GM12801 (cell line): ENCODE results near the gene AFAP1.

Experiments used
- TF ChIP-seq, protein P1 (sequence below): IDR thresholded peaks from one replicate; pipeline ENCODE4 v1.5.1; 2011; ENCODE audit warnings: control low read depth; ENCODE audit not compliant: insufficient read length; ENCODE audit errors: extremely low read depth

The AFAP1 gene

DNA sequence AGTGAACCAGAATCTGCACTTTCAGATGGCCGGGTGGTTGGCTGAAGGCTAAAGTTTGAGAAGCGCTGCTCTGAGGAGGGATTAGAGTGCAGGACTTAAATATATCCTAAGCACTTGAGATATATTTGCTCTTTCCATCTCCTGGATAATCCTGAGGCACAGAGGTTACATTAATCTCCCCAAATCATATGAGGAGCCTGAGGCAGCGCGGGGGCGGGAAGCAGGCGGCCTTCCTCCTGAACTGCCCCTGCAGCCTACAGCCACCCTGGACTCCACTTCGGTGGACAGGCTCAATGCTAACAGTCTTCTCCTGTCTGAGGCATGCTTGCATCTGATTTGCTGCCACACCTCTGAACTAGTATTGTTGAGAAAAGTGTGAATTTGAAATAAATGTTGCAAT, 72.5 kb downstream of the AFAP1 start:
- TF ChIP-seq, protein P1, sequence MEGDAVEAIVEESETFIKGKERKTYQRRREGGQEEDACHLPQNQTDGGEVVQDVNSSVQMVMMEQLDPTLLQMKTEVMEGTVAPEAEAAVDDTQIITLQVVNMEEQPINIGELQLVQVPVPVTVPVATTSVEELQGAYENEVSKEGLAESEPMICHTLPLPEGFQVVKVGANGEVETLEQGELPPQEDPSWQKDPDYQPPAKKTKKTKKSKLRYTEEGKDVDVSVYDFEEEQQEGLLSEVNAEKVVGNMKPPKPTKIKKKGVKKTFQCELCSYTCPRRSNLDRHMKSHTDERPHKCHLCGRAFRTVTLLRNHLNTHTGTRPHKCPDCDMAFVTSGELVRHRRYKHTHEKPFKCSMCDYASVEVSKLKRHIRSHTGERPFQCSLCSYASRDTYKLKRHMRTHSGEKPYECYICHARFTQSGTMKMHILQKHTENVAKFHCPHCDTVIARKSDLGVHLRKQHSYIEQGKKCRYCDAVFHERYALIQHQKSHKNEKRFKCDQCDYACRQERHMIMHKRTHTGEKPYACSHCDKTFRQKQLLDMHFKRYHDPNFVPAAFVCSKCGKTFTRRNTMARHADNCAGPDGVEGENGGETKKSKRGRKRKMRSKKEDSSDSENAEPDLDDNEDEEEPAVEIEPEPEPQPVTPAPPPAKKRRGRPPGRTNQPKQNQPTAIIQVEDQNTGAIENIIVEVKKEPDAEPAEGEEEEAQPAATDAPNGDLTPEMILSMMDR, result no peak

- TF ChIP-seq, protein P1, result no peak
Observed at GRCh38 chr4:7865533-7865932, 74.1 kb downstream of the AFAP1 start.

DNA sequence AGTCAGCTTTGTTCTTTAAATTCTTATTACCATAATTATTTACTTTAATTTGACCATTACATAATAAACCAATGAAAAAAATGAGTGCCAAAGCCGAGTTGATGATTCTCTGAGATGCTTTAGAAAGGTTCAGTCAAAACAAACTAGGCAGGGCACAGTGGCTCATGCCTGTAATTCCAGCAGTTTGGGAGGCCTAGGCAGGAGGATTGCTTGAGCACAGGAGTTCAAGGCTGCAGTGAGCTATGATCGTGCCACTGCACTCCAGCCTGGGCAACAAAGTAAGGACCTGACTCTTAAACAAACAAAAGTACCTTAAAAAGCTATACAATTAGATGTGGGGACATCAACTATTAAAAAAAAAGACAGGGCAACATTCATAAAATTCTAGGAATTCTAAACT, 75.0 kb downstream of the AFAP1 start:
- TF ChIP-seq, protein P1, result no peak

DNA sequence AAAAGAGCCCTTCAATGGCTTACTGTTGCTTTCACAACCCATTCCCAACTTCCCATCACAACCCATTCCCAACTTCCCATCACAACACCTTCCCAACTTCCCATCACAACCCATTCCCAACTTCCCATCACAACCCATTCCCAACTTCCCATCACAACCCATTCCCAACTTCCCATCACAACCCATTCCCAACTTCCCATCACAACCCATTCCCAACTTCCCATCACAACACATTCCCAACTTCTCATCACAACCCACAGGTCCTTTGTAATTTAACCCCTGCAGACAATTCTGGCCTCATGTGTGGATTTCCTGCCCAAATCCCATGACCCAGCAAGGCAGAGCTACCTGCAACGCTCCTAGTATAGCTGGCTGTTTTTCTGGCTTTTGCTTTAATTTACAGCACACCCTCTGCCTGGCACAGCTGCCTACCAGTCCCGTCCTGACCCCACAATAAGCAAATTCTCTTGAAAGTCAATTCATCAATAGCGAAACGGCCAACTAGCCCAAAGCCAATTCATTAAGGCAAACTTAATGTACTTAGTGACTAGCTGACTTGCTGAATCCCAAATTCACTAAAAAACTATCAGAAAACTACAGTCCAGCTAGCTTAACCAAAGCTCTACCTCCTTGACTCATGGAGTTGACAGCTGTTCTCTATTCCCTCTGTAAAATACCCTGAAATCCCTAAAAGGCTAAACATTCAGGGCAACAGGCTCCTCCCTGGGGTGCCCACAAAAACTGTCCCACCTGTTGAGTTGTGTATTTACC, 75.6 kb downstream of the AFAP1 start:
- TF ChIP-seq, protein P1, result no peak

- TF ChIP-seq, protein P1, result no peak
Observed at GRCh38 chr4:7862561-7863192, 77.0 kb downstream of the AFAP1 start.

GRCh38 chr4:7861440-7861881, 78.2 kb downstream of the AFAP1 start:
- TF ChIP-seq, protein P1, result no peak

DNA sequence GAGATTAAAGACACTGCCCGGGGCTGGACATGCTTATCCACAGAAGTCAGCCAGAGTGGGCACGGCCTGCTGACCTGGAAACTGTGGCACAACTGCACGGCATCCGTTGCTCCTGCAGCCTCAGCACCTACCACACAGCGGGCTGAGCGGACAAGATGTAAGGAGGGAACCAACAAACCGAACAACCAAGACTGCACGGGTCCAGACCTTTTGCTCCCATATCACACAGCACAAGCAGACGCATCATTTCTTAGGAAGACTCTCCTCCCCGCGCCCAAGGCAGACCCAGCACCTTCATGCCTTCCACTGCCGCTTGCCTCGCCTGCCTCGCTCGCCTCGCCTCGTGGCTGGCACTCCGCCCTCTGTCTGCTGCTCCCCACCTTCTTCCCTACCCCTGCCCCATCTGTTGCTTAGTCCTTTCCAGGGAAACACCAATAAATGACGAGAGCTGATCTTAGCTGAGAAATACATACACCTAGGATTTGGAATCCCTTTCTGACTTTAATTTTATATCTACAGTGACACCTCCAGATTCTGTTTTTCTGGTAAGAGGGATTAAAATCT, 79.0 kb downstream of the AFAP1 start:
- TF ChIP-seq, protein P1, result no peak
